ENCODE data around the gene PPP3R1.
A peak's percentile ranks its signal among the peaks of the same experiment; 100 is the strongest.

Gene PPP3R1

GRCh38 chr2:68188831-68189230, 63.5 kb downstream of the PPP3R1 start:
- DNase-seq (ENCODE audit: low spot score), result peak; percentile 19
- TF ChIP-seq CTCF (IDR thresholded peaks at IDR 0.05; ENCODE audit: extremely low read depth, missing control alignments), result no peak

GRCh38 chr2:68187329-68187728, 65.0 kb downstream of the PPP3R1 start:
- no peak for TF ChIP-seq CTCF (IDR thresholded peaks at IDR 0.05; ENCODE audit: extremely low read depth, missing control alignments)
- no peak for DNase-seq (ENCODE audit: low spot score)

GRCh38 chr2:68185541-68186164, 66.7 kb downstream of the PPP3R1 start:
- TF ChIP-seq CTCF (IDR thresholded peaks at IDR 0.05; ENCODE audit: extremely low read depth, missing control alignments), result peak; percentile 41

GRCh38 chr2:68182902-68183301, 69.4 kb downstream of the PPP3R1 start:
- no peak for DNase-seq (ENCODE audit: low spot score)
- TF ChIP-seq CTCF (IDR thresholded peaks at IDR 0.05; ENCODE audit: extremely low read depth, missing control alignments), result no peak

More at GRCh38 chr2:68185541-68186164, 66.7 kb downstream of the PPP3R1 start:
- DNase-seq (ENCODE audit: low spot score), result peak; percentile 41

- TF ChIP-seq CTCF (IDR thresholded peaks at IDR 0.05; ENCODE audit: extremely low read depth, missing control alignments), result no peak
- DNase-seq (ENCODE audit: low spot score), result no peak
These were observed 73.2 kb downstream of the PPP3R1 start for GRCh38 chr2:68178954-68179627.

- no peak for DNase-seq (ENCODE audit: low spot score)
These were observed 73.9 kb downstream of the PPP3R1 start for GRCh38 chr2:68178432-68178831.

More at GRCh38 chr2:68178432-68178831, 73.9 kb downstream of the PPP3R1 start:
- TF ChIP-seq CTCF (IDR thresholded peaks at IDR 0.05; ENCODE audit: extremely low read depth, missing control alignments), result no peak

Data from GM20000 (cell line).